ENCODE data around the gene B3GNT7.
"Not testable (repeated sequence)": the region's sequence is repeated elsewhere in the genome, so short reads cannot be mapped to it uniquely, and the experiment has no call there.

Gene B3GNT7

DNA sequence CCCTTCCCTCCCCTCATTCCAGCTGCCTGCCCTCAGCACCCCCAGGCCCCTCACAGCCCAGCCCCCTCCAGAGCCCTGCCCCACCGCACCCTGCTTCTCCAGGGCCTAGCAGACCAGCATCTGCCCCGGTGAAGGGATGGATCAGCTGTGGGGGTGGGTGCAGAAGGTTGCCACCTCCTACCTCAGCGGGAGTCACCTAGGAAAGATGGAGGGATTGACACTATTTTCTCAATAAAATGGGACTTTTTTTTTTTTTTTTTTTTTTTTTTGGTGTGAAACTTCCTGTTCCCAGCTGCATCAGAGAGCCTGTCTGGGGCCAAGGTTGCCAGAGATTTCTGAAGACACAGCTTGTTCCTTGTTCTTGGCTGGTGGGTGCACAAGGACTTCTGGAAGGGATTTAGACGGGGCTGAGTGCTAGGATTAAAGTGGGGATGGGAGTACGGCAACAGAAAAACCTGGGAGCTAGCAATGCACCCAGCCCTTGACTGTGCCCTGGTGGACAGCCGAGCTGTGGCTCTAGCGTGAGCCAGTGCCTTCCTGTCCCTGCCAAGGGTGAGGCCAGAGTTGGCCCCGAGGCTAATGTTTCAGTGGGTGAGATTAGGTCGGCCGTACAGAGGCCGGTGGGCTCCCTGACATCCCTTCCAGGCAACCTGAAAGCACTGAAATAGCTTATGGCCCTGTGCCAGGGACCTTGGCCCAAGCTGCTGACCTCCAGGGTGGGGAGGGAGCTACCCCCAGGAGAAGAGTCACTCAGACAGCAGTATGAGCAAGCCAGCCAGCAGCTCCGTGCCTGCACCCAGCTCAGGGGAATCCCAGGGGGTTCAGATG, 4.6 kb downstream of the B3GNT7 start:
- H3K27me3 ChIP-seq (ENCODE audit: insufficient read depth, low read length): no peaks in the 10 kb centered on the region
- H4K20me1 ChIP-seq (ENCODE audit: insufficient read depth, low read length): no peaks in the 10 kb centered on the region
- no peaks in the 10 kb centered on the region for H3K79me2 ChIP-seq (ENCODE audit: insufficient read depth, low read length)
- H3K4me3 ChIP-seq (ENCODE audit: low read depth, low read length, poor library complexity, severe bottlenecking): no peak overlapping the region
- H3K36me3 ChIP-seq (ENCODE audit: insufficient read depth, low read length): no peaks in the 10 kb centered on the region
- TF ChIP-seq, protein P1, sequence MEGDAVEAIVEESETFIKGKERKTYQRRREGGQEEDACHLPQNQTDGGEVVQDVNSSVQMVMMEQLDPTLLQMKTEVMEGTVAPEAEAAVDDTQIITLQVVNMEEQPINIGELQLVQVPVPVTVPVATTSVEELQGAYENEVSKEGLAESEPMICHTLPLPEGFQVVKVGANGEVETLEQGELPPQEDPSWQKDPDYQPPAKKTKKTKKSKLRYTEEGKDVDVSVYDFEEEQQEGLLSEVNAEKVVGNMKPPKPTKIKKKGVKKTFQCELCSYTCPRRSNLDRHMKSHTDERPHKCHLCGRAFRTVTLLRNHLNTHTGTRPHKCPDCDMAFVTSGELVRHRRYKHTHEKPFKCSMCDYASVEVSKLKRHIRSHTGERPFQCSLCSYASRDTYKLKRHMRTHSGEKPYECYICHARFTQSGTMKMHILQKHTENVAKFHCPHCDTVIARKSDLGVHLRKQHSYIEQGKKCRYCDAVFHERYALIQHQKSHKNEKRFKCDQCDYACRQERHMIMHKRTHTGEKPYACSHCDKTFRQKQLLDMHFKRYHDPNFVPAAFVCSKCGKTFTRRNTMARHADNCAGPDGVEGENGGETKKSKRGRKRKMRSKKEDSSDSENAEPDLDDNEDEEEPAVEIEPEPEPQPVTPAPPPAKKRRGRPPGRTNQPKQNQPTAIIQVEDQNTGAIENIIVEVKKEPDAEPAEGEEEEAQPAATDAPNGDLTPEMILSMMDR (IDR thresholded peaks at IDR 0.05; ENCODE audit: low read length): no peak
- no peak for TF ChIP-seq EZH2 (IDR thresholded peaks at IDR 0.05; ENCODE audit: borderline replicate concordance, low read length)
- no peaks in the 10 kb centered on the region for H3K9me2 ChIP-seq (ENCODE audit: low read depth, low read length)
- peak overlapping the region; percentile 23 for H3K27ac ChIP-seq (ENCODE audit: low read depth, low read length, poor library complexity, severe bottlenecking)
- H3K9ac ChIP-seq (ENCODE audit: low read length): no peak overlapping the region; the same call in 1 of the 2 replicates
- peaks cover 21% of the 10 kb centered on the region for H3K4me1 ChIP-seq (ENCODE audit: insufficient read depth, low read length, severe bottlenecking)
- H3K9me3 ChIP-seq (ENCODE audit: low read length): no peaks in the 10 kb centered on the region
- H3K4me2 ChIP-seq (ENCODE audit: low read length): peak overlapping the region; percentile 19; the same call in 1 of the 2 replicates
- H3F3A ChIP-seq (ENCODE audit: insufficient read depth, low read length): no peaks in the 10 kb centered on the region
- no peak overlapping the region for H2AFZ ChIP-seq (ENCODE audit: low read length)

DNA sequence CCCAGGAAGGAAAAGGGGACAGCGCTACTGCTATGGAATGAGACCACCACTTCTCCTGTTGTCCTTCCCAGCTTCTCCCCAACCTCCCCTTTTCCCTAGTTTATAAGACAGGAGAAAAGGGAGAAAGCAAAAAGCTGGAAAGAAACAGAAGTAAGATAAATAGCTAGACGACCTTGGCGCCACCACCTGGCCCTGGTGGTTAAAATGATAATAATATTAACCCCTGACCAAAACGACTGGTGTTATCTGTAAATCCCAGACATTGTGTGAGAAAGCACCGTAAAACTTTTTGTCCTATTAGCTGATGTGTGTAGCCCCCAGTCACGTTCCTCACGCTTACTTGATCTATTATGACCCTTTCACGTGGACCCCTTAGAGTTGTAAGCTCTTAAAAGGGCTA, 5.2 kb downstream of the B3GNT7 start:
- H4K20me1 ChIP-seq (ENCODE audit: insufficient read depth, low read length); H3F3A ChIP-seq (ENCODE audit: insufficient read depth, low read length); H3K9me2 ChIP-seq (ENCODE audit: low read depth, low read length); H3K27me3 ChIP-seq (ENCODE audit: insufficient read depth, low read length); H3K4me3 ChIP-seq (ENCODE audit: low read depth, low read length, poor library complexity, severe bottlenecking); H3K79me2 ChIP-seq (ENCODE audit: insufficient read depth, low read length); H2AFZ ChIP-seq (ENCODE audit: low read length); H3K36me3 ChIP-seq (ENCODE audit: insufficient read depth, low read length); H3K9ac ChIP-seq (ENCODE audit: low read length); H3K9me3 ChIP-seq (ENCODE audit: low read length): not testable (repeated sequence)
- H3K4me1 ChIP-seq (ENCODE audit: insufficient read depth, low read length, severe bottlenecking): peaks cover 20% of the 10 kb centered on the region
- H3K4me2 ChIP-seq (ENCODE audit: low read length): peak overlapping the region; percentile 19; the same call in 1 of the 2 replicates
- TF ChIP-seq, protein P1 (IDR thresholded peaks at IDR 0.05; ENCODE audit: low read length): peak; percentile 46; the same call in 1 of the 2 replicates
- peak overlapping the region; percentile 23 for H3K27ac ChIP-seq (ENCODE audit: low read depth, low read length, poor library complexity, severe bottlenecking)

GRCh38 chr2:231401101-231401500, 5.6 kb downstream of the B3GNT7 start:
- not testable (repeated sequence) for H2AFZ ChIP-seq (ENCODE audit: low read length); H3K27me3 ChIP-seq (ENCODE audit: insufficient read depth, low read length); H3K79me2 ChIP-seq (ENCODE audit: insufficient read depth, low read length); H3K9me3 ChIP-seq (ENCODE audit: low read length); H3K9ac ChIP-seq (ENCODE audit: low read length); H3K36me3 ChIP-seq (ENCODE audit: insufficient read depth, low read length); H3K9me2 ChIP-seq (ENCODE audit: low read depth, low read length); H3K4me3 ChIP-seq (ENCODE audit: low read depth, low read length, poor library complexity, severe bottlenecking); H3F3A ChIP-seq (ENCODE audit: insufficient read depth, low read length); H4K20me1 ChIP-seq (ENCODE audit: insufficient read depth, low read length); H3K27ac ChIP-seq (ENCODE audit: low read depth, low read length, poor library complexity, severe bottlenecking); H3K4me2 ChIP-seq (ENCODE audit: low read length)
- peaks cover 18% of the 10 kb centered on the region for H3K4me1 ChIP-seq (ENCODE audit: insufficient read depth, low read length, severe bottlenecking)

- H3K27me3 ChIP-seq (ENCODE audit: insufficient read depth, low read length); H3K9ac ChIP-seq (ENCODE audit: low read length); H3K4me3 ChIP-seq (ENCODE audit: low read depth, low read length, poor library complexity, severe bottlenecking); H3K9me3 ChIP-seq (ENCODE audit: low read length); H3K9me2 ChIP-seq (ENCODE audit: low read depth, low read length); H2AFZ ChIP-seq (ENCODE audit: low read length); H3K79me2 ChIP-seq (ENCODE audit: insufficient read depth, low read length); H3K4me2 ChIP-seq (ENCODE audit: low read length); H3F3A ChIP-seq (ENCODE audit: insufficient read depth, low read length); H3K27ac ChIP-seq (ENCODE audit: low read depth, low read length, poor library complexity, severe bottlenecking); H3K36me3 ChIP-seq (ENCODE audit: insufficient read depth, low read length); H4K20me1 ChIP-seq (ENCODE audit: insufficient read depth, low read length): not testable (repeated sequence)
- H3K4me1 ChIP-seq (ENCODE audit: insufficient read depth, low read length, severe bottlenecking): peaks cover 14% of the 10 kb centered on the region
Observed at GRCh38 chr2:231403421-231404182, 8.1 kb downstream of the B3GNT7 start.

DNA sequence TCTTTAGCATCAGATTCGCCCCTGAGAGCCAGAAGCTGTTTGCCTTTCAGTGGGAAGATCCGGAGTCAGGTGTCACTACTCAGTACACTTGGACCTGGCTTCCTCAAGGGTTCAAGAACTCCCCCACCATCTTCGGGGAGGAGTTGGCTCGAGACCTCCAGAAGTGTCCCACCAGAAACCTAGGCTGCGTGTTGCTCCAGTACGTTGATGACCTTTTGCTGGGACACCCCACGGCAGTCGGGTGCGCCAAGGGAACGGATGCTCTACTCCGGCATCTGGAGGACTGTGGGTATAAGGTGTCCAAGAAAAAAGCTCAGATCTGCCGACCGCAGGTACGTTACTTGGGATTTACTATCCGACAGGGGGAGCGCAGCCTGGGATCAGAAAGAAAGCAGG, 8.7 kb downstream of the B3GNT7 start:
- not testable (repeated sequence) for H4K20me1 ChIP-seq (ENCODE audit: insufficient read depth, low read length); H2AFZ ChIP-seq (ENCODE audit: low read length); H3K9ac ChIP-seq (ENCODE audit: low read length); H3K4me2 ChIP-seq (ENCODE audit: low read length); H3K27me3 ChIP-seq (ENCODE audit: insufficient read depth, low read length); H3K4me3 ChIP-seq (ENCODE audit: low read depth, low read length, poor library complexity, severe bottlenecking); H3K27ac ChIP-seq (ENCODE audit: low read depth, low read length, poor library complexity, severe bottlenecking); H3K9me3 ChIP-seq (ENCODE audit: low read length); H3F3A ChIP-seq (ENCODE audit: insufficient read depth, low read length); H3K79me2 ChIP-seq (ENCODE audit: insufficient read depth, low read length); H3K36me3 ChIP-seq (ENCODE audit: insufficient read depth, low read length); H3K9me2 ChIP-seq (ENCODE audit: low read depth, low read length)
- peaks cover 14% of the 10 kb centered on the region for H3K4me1 ChIP-seq (ENCODE audit: insufficient read depth, low read length, severe bottlenecking)
